HG02884 (cell line): ENCODE measurements around the gene SPSB4.
A peak's percentile ranks its signal among the peaks of the same experiment; 100 is the strongest.
"Not testable (repeated sequence)": the region's sequence is repeated elsewhere in the genome, so short reads cannot be mapped to it uniquely, and the experiment has no call there.

Experiments
- ATAC-seq: cut with Tn5 transposase; IDR thresholded peaks from one replicate; pipeline ENCODE4 v1.9.1; 2021; ENCODE audit warnings: mild to moderate bottlenecking, moderate library complexity; ENCODE audit not compliant: unreplicated experiment

Gene SPSB4

GRCh38 chr3:141050576-141051442, at the start of gene SPSB4:
TSS of gene SPSB4 (plus strand) at chr3:141051347. CDS start at chr3:141066105, 14,758 bp downstream.
- ATAC-seq = no peak

DNA sequence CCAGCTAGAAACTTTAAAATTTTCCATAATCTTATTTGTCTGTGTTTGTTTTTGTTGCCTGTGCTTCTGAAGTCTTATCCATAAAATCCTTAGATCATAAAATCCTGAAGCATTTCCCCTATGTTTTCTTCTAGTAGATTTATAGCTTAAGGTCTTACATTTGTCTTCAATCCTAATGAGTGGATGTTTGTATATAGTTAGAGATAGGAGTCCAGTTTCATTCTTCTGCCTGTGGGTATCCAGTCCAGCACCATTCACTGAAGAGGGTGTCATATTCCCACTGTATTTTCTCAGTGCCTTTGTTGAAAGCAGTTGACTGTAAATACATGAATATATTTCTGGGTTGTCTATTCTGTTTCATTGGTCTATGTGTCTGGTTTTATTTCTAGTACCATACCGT, 44.8 kb upstream of the SPSB4 start:
- no peak for ATAC-seq

- no peak for ATAC-seq
Measured at GRCh38 chr3:141009496-141009895, 41.7 kb upstream of the SPSB4 start.

DNA sequence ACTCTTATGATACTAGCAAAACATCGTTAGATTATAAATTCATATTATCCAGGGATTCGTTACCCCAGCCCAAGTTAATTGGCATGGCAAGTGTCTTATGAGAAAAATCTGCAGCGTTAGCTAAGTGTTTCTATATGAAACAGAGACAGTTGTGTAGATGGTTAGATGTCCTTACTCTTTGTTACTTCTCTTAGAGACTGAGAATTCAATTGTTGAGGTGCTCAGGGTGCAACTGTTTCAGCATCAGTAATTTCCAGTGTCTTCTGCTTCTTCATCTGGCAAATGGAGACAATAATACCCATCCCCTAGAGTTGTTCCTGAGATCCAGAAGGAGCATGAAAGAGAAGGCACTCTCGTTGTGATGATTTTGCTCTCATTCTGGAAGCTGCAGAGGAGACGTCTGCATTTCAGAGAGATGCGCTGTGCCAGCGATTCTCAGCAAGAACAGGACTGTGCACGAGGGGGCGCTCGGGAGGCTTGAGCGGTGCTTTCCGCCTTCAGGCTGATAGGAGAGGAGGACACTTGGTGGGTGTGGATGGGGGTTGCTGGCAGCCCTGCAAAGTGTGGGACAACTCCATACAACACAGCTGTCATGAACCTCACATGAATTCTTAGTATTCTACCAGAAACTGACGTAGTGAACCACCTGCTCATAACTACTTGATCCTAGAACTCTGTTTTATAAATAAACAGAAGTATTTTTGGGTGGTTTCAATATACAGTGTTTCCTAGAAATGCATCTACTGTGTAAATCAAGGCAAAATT, 39.7 kb upstream of the SPSB4 start:
- ATAC-seq = peak; percentile 66

DNA sequence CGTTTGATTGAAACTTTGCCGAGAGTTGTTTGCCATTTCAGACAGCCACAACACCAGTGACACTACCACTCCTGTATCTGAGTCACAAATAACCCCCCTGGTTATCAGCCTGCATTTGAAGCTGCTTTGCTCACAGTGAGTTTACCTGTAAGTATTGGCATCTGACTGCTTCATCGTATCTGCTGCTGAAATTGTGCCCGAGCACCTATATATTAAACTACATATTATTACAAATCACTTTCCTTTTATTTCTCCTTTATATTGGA, 39.2 kb upstream of the SPSB4 start:
- ATAC-seq = no peak

DNA sequence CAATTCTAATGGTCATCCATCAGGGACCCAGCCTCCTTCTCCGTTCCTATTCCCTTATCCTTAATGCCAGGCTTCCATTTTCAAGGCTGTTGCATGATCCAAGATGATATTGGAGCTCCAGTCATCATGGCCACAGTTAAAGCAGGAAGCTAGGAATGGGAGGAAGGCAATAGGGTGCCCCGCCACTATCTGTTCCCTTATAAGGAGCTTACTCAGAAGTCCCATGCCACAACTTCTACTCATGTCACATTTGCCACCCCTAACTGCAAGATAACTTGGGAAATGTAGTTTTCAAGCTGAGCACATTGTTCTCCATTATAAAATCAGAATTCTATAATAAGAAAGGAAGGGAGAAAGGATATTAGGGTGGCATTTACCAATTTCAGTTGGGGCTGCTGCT, 38.6 kb upstream of the SPSB4 start:
- no peak for ATAC-seq

GRCh38 chr3:141015481-141015880, 35.7 kb upstream of the SPSB4 start:
- no peak for ATAC-seq

- ATAC-seq = not testable (repeated sequence)
Measured at GRCh38 chr3:141017366-141018322, 33.5 kb upstream of the SPSB4 start.

- no peak for ATAC-seq
Measured at GRCh38 chr3:141019244-141019643, 31.9 kb upstream of the SPSB4 start.

DNA sequence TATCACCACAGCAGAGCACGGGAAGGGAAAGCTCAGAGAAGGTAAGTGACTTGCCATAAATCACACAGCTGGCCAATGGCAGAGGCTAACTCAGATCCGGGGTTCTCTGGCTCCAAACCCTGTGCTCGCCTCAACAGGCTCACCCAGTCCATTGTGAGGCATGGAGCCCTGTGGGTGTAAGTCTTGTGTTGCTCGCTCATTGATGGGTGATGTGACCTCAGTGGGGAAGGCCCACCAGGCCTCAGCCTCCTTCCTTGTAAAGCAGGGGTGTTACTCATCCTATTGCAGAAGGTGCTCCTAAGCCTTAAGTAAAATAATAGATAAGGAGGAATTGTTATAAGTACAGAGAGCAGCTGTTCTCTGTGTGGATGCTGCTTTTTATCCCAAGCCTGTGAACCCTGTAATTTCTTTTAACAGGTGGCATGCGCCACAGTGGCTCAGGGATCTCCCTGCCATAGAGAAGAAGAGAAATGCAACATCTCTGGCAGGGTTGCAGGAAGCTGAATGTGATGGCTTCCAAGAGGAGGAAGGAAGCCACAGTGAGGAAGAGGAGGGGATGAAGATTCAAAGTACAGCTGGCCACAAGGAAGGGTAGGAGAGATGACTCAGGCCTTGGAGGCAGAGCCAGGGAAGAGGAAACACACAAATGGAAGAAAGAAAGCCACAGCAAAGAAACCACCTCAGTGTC, 30.9 kb upstream of the SPSB4 start:
- no peak for ATAC-seq

GRCh38 chr3:141021261-141021660, 29.9 kb upstream of the SPSB4 start:
- ATAC-seq = no peak

DNA sequence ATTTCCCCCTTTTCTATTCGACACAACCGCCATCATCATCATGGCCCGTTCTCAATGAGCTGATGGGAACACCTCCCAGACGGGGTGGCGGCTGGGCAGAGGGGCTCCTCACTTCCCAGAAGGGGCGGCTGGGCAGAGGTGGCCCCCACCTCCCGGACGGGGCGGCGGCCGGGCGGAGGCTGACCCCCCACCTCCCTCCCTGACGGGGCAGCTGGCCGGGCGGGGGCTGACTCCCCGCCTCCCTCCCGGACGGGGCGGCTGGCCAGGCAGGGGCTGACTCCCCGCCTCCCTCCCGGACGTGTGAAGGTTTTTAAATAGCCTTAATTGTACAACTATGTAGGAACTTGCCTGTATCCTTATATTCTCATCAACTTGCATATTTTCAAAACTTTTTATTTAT, 20.9 kb upstream of the SPSB4 start:
- ATAC-seq = no peak

DNA sequence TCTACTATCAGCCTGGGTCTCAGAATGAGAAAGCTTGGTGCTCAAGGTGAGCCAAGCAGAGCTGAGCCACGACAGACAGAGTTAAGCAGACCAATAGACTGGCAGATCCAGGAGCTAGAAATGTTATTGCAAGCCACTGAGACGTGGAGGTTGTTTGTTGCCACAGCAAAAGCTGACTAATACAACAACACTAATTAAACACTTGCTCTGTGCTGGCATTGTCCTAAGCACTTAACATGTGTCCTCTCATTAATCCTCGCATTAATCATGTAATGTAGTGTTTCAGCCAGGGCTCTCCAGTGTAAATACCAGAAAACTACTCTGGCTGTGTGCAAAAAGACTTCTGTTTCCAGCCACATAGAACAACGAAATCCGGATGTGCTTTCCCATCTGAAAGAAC, 11.6 kb upstream of the SPSB4 start:
- no peak for ATAC-seq

GRCh38 chr3:141044695-141045641, 6.2 kb upstream of the SPSB4 start:
- ATAC-seq = no peak

GRCh38 chr3:141045849-141046248, 5.3 kb upstream of the SPSB4 start:
- no peak for ATAC-seq

DNA sequence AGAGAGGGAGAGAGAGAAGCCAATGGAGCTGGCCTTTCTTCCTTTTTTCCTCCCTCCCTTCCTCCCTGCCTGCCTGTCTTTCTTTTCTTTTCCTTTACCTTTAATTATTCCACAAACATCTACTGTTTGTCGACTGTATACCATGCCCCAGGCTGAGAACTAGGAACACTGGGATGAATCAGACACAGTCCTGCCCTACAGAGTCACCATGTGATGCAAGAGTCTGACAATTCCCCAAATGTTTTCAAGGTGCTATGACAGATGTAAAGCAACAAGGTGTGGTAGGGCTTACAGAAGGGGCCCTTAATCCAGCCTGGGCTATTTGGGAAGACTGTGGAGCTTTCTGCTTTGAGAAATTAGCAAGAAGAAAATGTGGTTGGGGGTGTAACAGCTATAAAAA, 4.0 kb upstream of the SPSB4 start:
- ATAC-seq = no peak

DNA sequence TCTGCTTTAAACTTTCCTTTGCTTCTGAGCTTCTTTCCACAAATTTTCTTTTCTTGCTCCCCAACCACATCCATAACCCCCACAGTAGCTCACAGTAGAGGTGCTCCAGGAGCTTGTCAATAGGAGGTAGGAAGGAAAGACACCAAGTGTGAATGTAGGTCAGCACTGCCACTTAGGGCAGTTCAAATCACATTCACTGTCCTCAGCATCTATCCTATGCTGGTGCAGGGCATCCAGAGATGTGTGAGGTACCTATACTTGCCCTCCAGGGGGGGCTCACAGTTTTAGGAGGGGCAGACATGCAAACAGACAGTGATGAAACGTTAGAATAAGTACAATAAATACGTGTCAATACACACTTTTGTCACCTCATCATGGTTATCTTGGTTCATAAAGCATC, 1.5 kb upstream of the SPSB4 start:
- ATAC-seq = no peak

DNA sequence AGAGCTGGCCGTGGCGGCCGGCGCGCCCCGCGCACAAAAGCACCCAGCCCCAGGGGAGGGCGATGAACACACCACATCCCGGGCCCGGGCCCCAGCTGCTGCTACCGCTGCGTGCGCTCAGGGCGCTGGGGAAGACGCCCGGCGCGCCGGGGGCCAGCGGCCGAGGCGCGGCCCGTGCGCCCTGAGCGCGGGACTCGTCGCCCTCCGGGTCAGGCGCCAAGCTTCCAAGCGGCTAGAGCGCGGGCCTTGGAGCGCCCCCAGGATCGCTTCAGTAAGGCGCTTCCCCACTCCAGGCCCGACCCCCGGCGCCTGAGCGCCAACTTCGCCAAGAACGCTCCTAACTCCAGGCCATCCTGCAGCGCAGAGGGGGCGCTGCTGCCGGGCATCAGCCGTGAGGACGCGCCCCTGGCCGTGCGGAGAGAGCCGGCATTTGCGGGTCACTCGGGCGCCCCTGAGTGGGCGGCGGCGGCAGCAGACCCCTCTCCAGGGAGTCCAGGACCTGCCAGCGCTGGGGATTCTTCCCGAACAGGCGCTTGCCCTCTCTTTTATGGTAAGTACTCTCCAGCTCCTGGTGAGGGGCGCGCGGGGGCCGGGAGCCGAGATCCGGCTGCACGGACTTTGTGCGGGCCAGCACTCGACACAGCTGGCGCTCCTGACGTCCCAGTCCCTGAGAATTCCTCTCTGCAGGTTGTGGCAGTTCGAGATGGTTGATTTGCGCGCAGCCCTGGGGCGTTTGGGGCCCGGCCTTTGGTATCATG, 475 bp downstream of the SPSB4 start:
- ATAC-seq = no peak
